Thoracic aorta (tissue), 2 donors: ENCODE results near the gene C13orf46. TPM values are rescaled to one million over a fixed set of nuclear protein-coding genes. Genes with fewer than 3 reads are reported as not detected.
"Not testable (repeated sequence)": the region's sequence is repeated elsewhere in the genome, so short reads cannot be mapped to it uniquely, and the experiment has no call there.

Experiments used
- ATAC-seq: fragments of 150-250 bp; one replicate; pipeline ENCODE4 v1.8.0; 2017; ENCODE audit warnings: low read depth; ENCODE audit not compliant: insufficient number of reproducible peaks, low FRiP score
- DNase-seq: peaks from one replicate; pipeline ENCODE4 v3.0.0-alpha.2; 2020; ENCODE audit warnings: low spot score
- H3K27ac ChIP-seq, 2 donors: fragments of 200-600 bp; sonication (generic); 1 replicate in 1 of 2; 2 replicates in 1 of 2; pipeline ENCODE4 v1.5.1; 2016; ENCODE audit warnings: mild to moderate bottlenecking in 2 of 2, moderate library complexity in 2 of 2
- H3K27me3 ChIP-seq: fragments of 200-600 bp; sonication (generic); replicated peaks from 2 replicates; pipeline ENCODE4 v1.6.0; 2016; ENCODE audit warnings: mild to moderate bottlenecking; ENCODE audit not compliant: insufficient read depth
- H3K36me3 ChIP-seq: fragments of 200-600 bp; sonication (generic); one replicate; pipeline ENCODE4 v1.5.1; 2016
- H3K4me1 ChIP-seq, 2 donors: fragments of 200-600 bp; sonication (generic); 1 replicate in 1 of 2; 2 replicates in 1 of 2; pipeline versions ENCODE4 v1.5.1 to v1.6.0; 2016; ENCODE audit warnings: low read depth in 2 of 2, mild to moderate bottlenecking in 1 of 2; ENCODE audit not compliant: control insufficient read depth in 1 of 2
- H3K4me3 ChIP-seq: fragments of 200-600 bp; sonication (generic); 2 replicates; pipeline ENCODE4 v1.5.1; 2016; ENCODE audit warnings: mild to moderate bottlenecking
- H3K9me3 ChIP-seq: fragments of 200-600 bp; sonication (generic); 2 replicates; pipeline ENCODE4 v1.5.1; 2016
- CTCF ChIP-seq: fragments of 200-600 bp; sonication (generic); IDR thresholded peaks from one replicate; pipeline ENCODE4 v1.5.1; 2019; ENCODE audit warnings: antibody characterized with exemption
- total RNA-seq, 2 donors: library from RNA; depleted of rRNA; stranded (reverse); fragments of >200 nt; gene quantifications; one replicate each; pipeline versions ENCODE4 v1.1.0 to v1.2.3, GENCODE V29; 2016

Gene C13orf46
- total RNA-seq, 2 donors from 2014 or later, result 1.1 TPM

GRCh38 chr13:113914333-113915011, 59.4 kb downstream of the C13orf46 start:
- TF ChIP-seq CTCF, result no peak
- Histone ChIP-seq H3K9me3 (no peaks in the 10 kb centered on the region), H3K4me3 (no peak overlapping the region), H3K36me3 (no peaks in the 10 kb centered on the region), H3K4me1 (no peaks in the 10 kb centered on the region), H3K27ac (no peak overlapping the region), H3K27me3 (no peaks in the 10 kb centered on the region)
- ATAC-seq (no peak), DNase-seq (no peak)

GRCh38 chr13:113913838-113914237, 60.0 kb downstream of the C13orf46 start:
- not testable (repeated sequence) for DNase-seq, H3K4me1 ChIP-seq, H3K4me3 ChIP-seq, ATAC-seq, H3K36me3 ChIP-seq, H3K27me3 ChIP-seq, H3K9me3 ChIP-seq, H3K27ac ChIP-seq

GRCh38 chr13:113913408-113913807, 60.5 kb downstream of the C13orf46 start:
- not testable (repeated sequence) for H3K4me1 ChIP-seq, H3K9me3 ChIP-seq, H3K27ac ChIP-seq, H3K36me3 ChIP-seq, H3K27me3 ChIP-seq, DNase-seq, H3K4me3 ChIP-seq, ATAC-seq

GRCh38 chr13:113912596-113912995, 61.3 kb downstream of the C13orf46 start:
- DNase-seq, result no peak
- no peaks in the 10 kb centered on the region for H3K9me3 ChIP-seq
- no peak for TF ChIP-seq CTCF
- H3K36me3 ChIP-seq, result no peaks in the 10 kb centered on the region
- H3K27ac ChIP-seq, result no peak overlapping the region
- no peak overlapping the region for H3K4me3 ChIP-seq
- ATAC-seq, result no peak
- H3K27me3 ChIP-seq, result no peaks in the 10 kb centered on the region
- peaks cover 7 to 14% of the 10 kb centered on the region in 2 donors for H3K4me1 ChIP-seq

- H3K27ac ChIP-seq, result no peak overlapping the region
- DNase-seq (no peak), ATAC-seq (no peak)
- no peaks in the 10 kb centered on the region for H3K27me3 ChIP-seq
- no peak for TF ChIP-seq CTCF
- H3K36me3 ChIP-seq, result no peaks in the 10 kb centered on the region
- H3K4me1 ChIP-seq, result peaks cover 18 to 48% of the 10 kb centered on the region in 2 donors
- H3K4me3 ChIP-seq, result peak overlapping the region; percentile 2
- no peaks in the 10 kb centered on the region for H3K9me3 ChIP-seq
Measured at GRCh38 chr13:113907635-113908617, 66.0 kb downstream of the C13orf46 start.

- ATAC-seq (no peak), DNase-seq (no peak)
- Histone ChIP-seq H3K27ac (peak overlapping the region in 1 of 2 donors; percentile 20), H3K4me1 (peaks cover 19 to 54% of the 10 kb centered on the region in 2 donors), H3K27me3 (no peaks in the 10 kb centered on the region), H3K9me3 (no peaks in the 10 kb centered on the region), H3K36me3 (no peaks in the 10 kb centered on the region), H3K4me3 (no peak overlapping the region)
- TF ChIP-seq CTCF, result no peak
Measured at GRCh38 chr13:113906571-113906970, 67.3 kb downstream of the C13orf46 start.
